IPS-18c (cell line): ENCODE data around the gene EFCAB12.
"Not testable (repeated sequence)": the region's sequence is repeated elsewhere in the genome, so short reads cannot be mapped to it uniquely, and the experiment has no call there.

Experiments used
- H3K4me3 ChIP-seq: 2 replicates; pipeline ENCODE4 v1.7.0; 2013; ENCODE audit warnings: low read depth, mild to moderate bottlenecking, low read length, moderate library complexity; ENCODE audit not compliant: insufficient read depth
- H3K9me3 ChIP-seq: one replicate; pipeline ENCODE4 v1.6.1; 2013; ENCODE audit warnings: mild to moderate bottlenecking, low read length, moderate library complexity; ENCODE audit not compliant: control insufficient read depth, insufficient read depth

Gene EFCAB12

GRCh38 chr3:129387487-129387886, 40.9 kb downstream of the EFCAB12 start:
- no peaks in the 10 kb centered on the region for H3K9me3 ChIP-seq
- H3K4me3 ChIP-seq: no peak overlapping the region

DNA sequence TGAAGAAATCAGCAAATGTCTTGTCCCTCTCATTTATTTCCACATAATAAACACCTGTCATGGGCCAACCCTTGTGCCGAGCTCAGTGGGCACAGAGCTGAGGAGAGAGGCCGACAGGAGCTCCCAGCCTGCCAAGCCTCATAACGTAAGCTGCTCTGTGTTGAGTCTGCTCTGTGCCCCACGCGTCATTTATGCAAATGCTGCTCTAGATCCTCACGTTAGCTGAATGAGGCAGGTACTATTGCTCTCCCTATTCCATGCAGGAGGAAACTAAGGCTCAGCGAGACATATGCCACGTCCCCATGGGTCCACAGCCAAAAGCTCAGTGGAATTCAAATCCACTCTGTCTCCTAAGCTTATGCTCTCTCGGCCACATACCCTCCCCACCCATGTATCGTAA, 41.5 kb downstream of the EFCAB12 start:
- H3K9me3 ChIP-seq: no peaks in the 10 kb centered on the region

GRCh38 chr3:129385507-129385906, 42.9 kb downstream of the EFCAB12 start:
- H3K4me3 ChIP-seq, H3K9me3 ChIP-seq: not testable (repeated sequence)

More for the DNA sequence above, 41.5 kb downstream of the EFCAB12 start:
- H3K4me3 ChIP-seq: no peak overlapping the region

GRCh38 chr3:129384594-129385323, 43.7 kb downstream of the EFCAB12 start:
- Histone ChIP-seq H3K9me3 (no peaks in the 10 kb centered on the region), H3K4me3 (no peak overlapping the region)

GRCh38 chr3:129384103-129384502, 44.3 kb downstream of the EFCAB12 start:
- not testable (repeated sequence) for H3K4me3 ChIP-seq, H3K9me3 ChIP-seq

DNA sequence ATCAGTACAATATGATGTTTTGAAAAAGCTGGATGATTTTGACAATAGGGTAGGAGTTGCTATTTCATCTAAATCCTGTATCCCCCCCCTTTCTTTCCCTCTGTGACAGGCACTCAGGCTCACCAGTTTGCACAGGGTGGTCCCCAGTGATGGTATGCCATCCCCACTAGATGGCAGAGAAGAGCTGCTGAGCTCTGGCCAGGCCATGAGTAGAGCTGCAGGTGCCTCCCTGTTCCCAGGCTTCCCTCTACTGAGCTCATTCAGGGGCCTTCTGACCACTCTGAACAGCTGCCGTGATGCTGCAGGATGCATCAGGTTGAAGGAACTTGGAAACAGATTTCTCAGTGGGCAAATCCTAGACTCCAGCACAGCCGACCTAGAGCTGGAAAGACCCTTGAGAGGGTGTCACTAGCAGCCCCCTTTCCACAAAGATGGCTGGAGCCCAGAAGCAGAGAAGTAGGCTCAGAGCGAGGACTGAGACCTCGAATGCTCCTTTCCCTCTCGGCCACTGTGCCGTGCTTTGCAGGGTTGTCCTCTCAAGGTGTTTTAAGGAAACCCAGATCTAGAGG, 45.1 kb downstream of the EFCAB12 start:
- Histone ChIP-seq H3K9me3 (no peaks in the 10 kb centered on the region), H3K4me3 (no peak overlapping the region)

- no peaks in the 10 kb centered on the region for H3K9me3 ChIP-seq
Measured at GRCh38 chr3:129382366-129382765, 46.1 kb downstream of the EFCAB12 start.

DNA sequence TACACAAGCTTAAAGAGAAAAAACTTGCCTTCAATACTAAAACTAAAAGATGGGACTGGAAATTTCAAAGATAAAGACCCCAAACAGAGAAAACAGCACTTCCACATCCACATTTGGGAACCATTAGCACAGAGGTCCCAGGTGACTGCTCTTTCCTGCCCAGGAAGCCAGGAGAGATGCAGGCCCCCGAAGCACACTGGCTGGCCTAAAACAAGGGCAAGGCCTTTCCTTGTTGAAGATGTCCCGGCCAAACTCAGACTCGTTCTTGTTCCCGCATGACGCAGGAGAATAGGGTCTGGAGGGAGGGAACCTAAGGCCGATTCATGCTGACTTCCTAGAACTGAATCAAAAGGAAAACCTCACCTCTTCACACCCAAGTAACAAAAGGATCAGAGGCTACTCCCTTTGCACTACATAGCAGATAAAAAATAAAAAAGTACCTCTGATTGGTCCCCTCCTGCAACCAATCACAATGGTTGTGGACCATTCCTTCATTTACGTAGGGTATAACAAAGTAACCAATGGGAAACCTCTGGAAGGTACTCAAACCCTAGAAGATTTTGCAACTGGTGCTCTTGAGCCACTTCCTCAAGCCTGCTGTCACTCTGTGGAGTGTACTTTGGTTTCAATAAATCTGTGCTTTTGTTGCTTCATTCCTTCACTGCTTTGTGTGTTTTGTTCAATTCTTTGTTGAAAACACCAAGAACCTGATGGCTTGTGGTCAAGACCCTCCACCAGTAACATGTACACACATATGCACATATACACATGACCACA, 48.7 kb downstream of the EFCAB12 start:
- H3K4me3 ChIP-seq: no peak overlapping the region
- H3K9me3 ChIP-seq: no peaks in the 10 kb centered on the region

More at GRCh38 chr3:129382366-129382765, 46.1 kb downstream of the EFCAB12 start:
- H3K4me3 ChIP-seq: no peak overlapping the region

GRCh38 chr3:129378949-129379348, 49.5 kb downstream of the EFCAB12 start:
- Histone ChIP-seq H3K4me3 (no peak overlapping the region), H3K9me3 (no peaks in the 10 kb centered on the region)

DNA sequence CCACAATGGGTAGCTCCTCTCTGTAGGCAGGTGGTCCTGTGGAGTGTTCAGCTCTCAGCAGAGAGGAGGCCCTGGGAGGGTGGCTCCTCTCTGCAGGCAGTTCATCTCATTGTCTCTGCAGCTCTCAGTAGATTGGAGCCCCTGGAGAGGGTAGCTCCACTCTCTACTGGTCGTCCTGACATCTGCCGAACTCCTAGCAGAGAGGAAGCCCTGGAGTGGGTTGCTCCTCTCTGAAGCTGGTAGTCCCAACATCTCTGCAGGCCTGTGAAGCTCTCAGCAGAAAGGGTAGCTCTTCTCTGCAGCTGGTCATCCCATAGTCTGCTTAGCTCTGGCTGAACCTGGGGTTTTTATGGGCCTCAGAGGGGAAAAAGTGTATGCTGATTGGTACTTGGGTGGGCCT, 50.8 kb downstream of the EFCAB12 start:
- H3K9me3 ChIP-seq: no peaks in the 10 kb centered on the region
- H3K4me3 ChIP-seq: no peak overlapping the region

DNA sequence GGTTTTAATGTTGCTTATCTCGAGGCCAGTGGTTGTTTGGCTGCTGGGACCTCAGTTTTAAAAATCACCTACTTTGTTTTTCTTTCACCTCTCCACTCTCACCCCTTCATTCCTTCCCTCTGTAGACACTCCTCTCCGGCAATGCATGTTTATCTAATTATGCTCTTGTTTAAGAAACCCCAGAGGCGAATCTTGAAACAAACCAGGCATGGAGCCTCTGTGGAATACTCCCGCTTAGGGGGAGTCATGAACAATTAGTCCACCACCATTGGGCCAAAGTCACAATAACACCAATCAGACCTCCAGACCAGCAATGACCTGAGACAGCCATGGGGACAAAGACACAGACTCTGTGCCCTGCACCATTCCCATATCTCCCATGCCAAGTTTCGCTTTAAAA, 53.3 kb downstream of the EFCAB12 start:
- Histone ChIP-seq H3K4me3 (no peak overlapping the region), H3K9me3 (peaks cover 2% of the 10 kb centered on the region)

DNA sequence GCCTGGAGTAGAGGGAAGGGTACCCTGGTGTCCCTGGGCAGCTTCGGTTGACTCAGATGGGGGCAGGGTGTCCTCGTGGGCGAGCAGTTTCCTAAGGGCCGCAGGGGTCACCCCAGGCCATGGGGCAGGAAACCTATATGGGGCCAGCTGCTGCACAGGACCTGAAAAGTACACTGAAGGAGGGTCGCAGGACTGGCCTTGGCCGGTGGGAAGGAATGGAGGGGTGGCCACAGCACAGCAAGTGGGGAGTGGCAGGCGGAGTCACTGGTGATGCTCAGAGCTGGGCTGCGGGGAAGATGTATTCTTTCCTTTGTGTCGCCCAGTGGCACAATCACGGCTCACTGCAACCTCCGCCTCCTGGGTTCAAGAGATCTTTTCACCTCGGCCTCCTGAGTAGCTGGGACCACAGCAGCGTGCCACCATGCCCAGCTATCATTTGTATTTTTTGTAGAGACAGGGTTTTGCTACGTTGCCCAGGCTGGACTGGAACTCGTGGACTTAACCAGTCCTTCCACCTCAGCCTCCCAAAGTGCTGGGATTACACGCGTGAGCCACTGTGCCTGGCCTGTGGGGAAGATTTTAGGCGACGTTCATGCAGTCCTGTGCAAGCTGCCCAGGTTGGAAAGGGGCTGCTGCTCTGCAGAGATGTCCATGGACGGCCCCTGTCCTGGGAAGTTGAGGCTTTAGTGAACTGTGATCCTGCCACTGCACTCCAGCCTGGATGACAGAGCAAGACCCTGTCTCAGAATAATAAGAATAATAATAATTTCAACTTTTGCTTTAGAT, 57.2 kb downstream of the EFCAB12 start:
- no peak overlapping the region for H3K4me3 ChIP-seq
- peaks cover 2% of the 10 kb centered on the region for H3K9me3 ChIP-seq

- peaks cover 2% of the 10 kb centered on the region for H3K9me3 ChIP-seq
- no peak overlapping the region; the same call in 1 of the 2 replicates for H3K4me3 ChIP-seq
Measured at GRCh38 chr3:129370248-129370964, 58.0 kb downstream of the EFCAB12 start.

GRCh38 chr3:129369711-129370110, 58.7 kb downstream of the EFCAB12 start:
- H3K9me3 ChIP-seq: peaks cover 2% of the 10 kb centered on the region
- H3K4me3 ChIP-seq: no peak overlapping the region

DNA sequence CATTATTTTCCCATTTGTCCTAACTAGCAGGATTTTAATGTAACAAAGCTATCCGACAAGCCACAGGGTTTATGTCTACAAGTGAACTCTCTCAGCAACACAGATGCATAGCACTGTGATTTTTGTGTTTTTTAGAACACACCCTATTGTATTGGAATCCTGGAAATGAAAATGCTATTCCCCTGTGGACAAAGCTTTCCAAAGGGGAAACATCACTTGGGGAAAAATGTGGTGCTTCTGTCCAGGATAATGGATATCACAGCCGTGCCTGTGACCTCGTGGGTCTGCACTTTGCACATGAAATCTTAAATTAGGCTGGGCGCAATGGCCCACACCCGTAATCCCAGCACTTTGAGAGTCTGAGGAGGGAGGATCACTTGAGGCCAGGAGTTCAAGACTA, 60.6 kb downstream of the EFCAB12 start:
- Histone ChIP-seq H3K9me3 (peaks cover 2% of the 10 kb centered on the region), H3K4me3 (no peak overlapping the region)

- Histone ChIP-seq H3K4me3 (no peak overlapping the region), H3K9me3 (peaks cover 1% of the 10 kb centered on the region)
Measured at GRCh38 chr3:129366312-129366831, 62.1 kb downstream of the EFCAB12 start.
